Natural killer cell treated with Interleukin-12 subunit alpha and Interleukin-12 subunit beta and Interleukin-15 and Interleukin-18, amount 100 ng/mL, for 72 hours (primary cell): ENCODE measurements around the gene PGAM2. TPM values are rescaled to one million over a fixed set of nuclear protein-coding genes. Genes with fewer than 3 reads are reported as not detected.

Experiments used
- ATAC-seq, 2 donors: fragments of 150-1000 bp; cut with Tn5 transposase in 1 of 2; sonication (Bioruptor Pico), chemical (Tn5 transposase) in 1 of 2; 2 replicates each; pipeline ENCODE4 v1.10.0; 2021
- DNase-seq: peaks from one replicate; pipeline ENCODE4 v3.0.0; 2022; ENCODE audit warnings: low spot score
- H3K27ac Mint-ChIP-seq, 2 donors: 1 replicate in 1 of 2; 2 replicates in 1 of 2; pipeline ENCODE4 v1.8.0; 2022; ENCODE audit warnings: mixed read lengths in 2 of 2, mild to moderate bottlenecking in 1 of 2, moderate library complexity in 1 of 2
- H3K27me3 Mint-ChIP-seq, 2 donors: 1 replicate in 1 of 2; 2 replicates in 1 of 2; pipeline ENCODE4 v1.8.0; 2022; ENCODE audit warnings: mixed read lengths in 2 of 2
- H3K36me3 Mint-ChIP-seq: one replicate; pipeline ENCODE4 v1.8.0; 2022; ENCODE audit warnings: mixed read lengths
- H3K4me1 Mint-ChIP-seq, 2 donors: 1 replicate in 1 of 2; 2 replicates in 1 of 2; pipeline ENCODE4 v1.8.0; 2022; ENCODE audit warnings: low read depth in 2 of 2, mixed read lengths in 2 of 2, mild to moderate bottlenecking in 1 of 2
- H3K4me3 Mint-ChIP-seq: one replicate; pipeline ENCODE4 v1.8.0; 2022; ENCODE audit warnings: mixed read lengths
- H3K9me3 Mint-ChIP-seq: 2 replicates; pipeline ENCODE4 v1.8.0; 2022; ENCODE audit warnings: mixed read lengths
- total RNA-seq, 2 donors: library from RNA; stranded (reverse); gene quantifications; one replicate each; pipeline ENCODE4 v1.2.3, GENCODE V29; 2022

Gene PGAM2
- total RNA-seq, 2 donors from 2014 or later = not detected

DNA sequence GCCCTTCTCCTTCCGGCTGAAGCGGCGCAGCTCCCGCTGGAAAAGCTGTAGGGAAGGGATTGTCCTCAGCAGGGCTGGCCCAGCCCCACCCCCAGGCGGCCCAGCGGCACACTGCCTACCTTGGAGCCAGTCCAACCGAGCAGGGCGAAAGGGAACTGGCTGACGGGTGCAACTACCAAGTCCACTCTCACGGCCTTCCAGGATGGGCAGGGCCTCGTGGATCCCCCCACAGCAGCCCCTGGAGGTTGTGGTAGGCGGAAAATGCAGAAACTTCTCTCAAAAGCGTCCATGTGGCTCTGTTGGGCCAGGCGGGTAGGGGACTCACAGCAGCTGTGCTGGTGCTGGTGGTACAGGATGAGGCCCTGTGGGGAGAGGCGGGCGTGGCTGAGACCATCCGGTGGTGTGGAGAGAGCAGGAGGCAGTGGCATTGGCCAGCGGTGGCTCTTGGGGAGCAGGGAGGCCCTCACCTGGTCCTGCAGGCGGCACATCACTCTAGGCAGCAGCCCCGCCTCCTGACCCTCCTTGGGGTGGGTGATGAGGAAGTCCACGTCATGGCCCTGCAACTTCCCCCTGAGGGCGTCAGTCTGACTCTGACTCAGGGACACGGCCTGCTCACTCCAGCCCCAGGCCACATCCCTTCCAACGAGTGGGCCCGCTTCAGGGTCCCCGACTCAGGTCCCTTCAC, 8.4 kb upstream of the PGAM2 start:
- H3K4me1 Mint-ChIP-seq = peaks cover 21 to 24% of the 10 kb centered on the region in 2 donors
- ATAC-seq (peak; percentile 97 to 99), DNase-seq (peak; percentile 91)
- H3K4me3 Mint-ChIP-seq = peak overlapping the region; percentile 42
- H3K27ac Mint-ChIP-seq = peak overlapping the region; percentile 84 to 86
- H3K9me3 Mint-ChIP-seq = no peaks in the 10 kb centered on the region
- H3K27me3 Mint-ChIP-seq = no peaks in the 10 kb centered on the region
- H3K36me3 Mint-ChIP-seq = peaks cover 7% of the 10 kb centered on the region

DNA sequence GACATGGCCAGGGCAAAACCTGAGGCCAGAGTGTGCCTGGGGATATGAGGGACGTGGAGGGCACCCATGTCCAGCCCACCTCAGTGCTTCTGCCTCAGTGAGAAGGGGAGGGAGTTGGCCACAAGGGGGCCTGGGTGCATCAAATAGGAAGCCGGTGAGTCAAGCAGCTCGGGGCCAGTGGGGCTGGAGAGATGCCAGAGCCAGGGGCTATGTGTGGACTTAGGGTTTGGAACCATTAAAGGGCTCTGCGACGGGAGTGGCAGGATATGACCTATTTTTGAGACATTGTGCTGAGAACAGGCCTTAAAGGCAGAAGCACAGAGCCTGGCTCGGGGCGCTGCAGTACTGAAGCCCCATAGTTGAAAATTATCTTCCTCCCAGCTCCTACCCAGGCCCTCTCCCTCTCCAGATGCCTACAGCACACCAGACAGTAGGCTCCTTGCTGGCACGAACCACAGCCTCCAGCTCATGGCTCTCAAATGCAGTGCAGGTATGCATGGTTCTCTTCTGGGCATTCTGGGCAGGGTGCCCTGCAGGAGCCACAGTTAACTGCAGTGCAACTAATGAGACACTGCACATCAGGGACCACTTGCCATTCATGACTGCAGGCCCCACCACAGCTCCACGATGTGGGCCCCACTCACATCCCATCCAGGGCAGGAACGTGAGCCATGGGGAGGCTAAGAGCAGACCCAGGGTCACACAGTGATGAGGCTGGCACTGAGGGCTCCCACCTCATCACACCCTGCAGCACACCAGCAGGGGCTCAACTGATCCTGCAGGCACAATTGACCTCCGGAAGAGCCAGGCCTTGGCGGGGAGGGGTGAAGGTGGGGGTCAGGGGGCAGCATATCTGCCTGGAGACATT, 7.2 kb upstream of the PGAM2 start:
- Mint-ChIP-seq H3K4me3 (no peak overlapping the region), H3K4me1 (peaks cover 18 to 19% of the 10 kb centered on the region in 2 donors), H3K27ac (peak overlapping the region; percentile 37 to 86), H3K27me3 (no peaks in the 10 kb centered on the region), H3K9me3 (no peaks in the 10 kb centered on the region), H3K36me3 (peaks cover 2% of the 10 kb centered on the region)
- ATAC-seq (peak in 1 of 2 donors; percentile 46), DNase-seq (no peak)

DNA sequence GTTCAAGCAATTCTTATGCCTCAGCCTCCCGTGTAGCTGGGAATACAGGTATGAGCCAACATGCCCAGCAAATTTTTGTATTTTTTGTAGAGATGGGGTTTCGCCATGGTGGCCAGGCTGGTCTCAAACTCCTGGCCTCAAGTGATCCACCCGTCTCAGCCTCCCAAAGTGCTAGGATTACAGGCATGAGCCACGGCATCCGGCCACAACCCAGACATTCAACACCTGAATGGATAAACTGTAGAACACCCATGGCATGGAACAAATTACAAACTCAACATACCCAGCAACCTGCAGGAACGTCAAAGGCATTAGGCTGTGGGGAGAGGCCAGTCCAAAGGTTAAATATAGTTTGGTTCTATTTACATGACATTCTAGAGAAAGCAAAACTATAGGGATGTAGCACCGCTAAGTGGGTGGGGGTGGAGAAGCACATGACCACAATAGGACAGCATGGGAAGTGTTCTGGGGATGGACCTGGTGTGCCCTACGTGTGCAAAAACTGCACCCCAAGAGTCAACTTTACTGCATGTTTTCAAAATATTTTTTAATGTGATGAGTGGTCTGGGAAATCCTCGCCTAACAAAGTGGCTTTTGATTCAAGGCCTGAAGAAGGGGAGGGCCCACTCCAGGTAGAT, 6.5 kb upstream of the PGAM2 start:
- ATAC-seq (no peak), DNase-seq (no peak)
- Mint-ChIP-seq H3K4me3 (no peak overlapping the region), H3K4me1 (peaks cover 14 to 18% of the 10 kb centered on the region in 2 donors), H3K27ac (peak overlapping the region; percentile 37 to 86), H3K36me3 (no peaks in the 10 kb centered on the region), H3K27me3 (no peaks in the 10 kb centered on the region), H3K9me3 (no peaks in the 10 kb centered on the region)

DNA sequence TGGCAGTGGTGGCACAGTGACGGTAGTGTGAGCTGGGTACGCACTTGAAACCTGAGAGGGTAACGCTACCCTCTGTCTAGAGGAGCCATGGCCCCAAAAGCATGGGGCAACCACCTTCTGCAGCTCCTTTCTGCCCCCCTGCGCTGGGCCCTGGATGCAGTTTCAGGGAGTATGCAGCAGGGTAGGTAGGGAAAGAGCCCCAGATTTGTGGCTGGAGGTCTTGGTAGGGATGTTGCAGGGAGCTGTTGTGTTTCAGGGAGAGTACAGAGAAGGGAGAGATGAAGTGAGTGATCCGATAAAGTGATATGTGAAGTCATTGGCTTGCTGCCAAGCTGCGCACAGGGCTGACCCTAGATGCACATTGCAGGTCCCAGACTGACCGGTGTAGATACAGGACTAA, 2.7 kb upstream of the PGAM2 start:
- peaks cover 12 to 16% of the 10 kb centered on the region in 2 donors for H3K4me1 Mint-ChIP-seq
- peak overlapping the region; percentile 27 to 73 for H3K27ac Mint-ChIP-seq
- ATAC-seq (no peak), DNase-seq (no peak)
- H3K27me3 Mint-ChIP-seq = no peaks in the 10 kb centered on the region
- no peaks in the 10 kb centered on the region for H3K9me3 Mint-ChIP-seq
- H3K4me3 Mint-ChIP-seq = no peak overlapping the region
- no peaks in the 10 kb centered on the region for H3K36me3 Mint-ChIP-seq

DNA sequence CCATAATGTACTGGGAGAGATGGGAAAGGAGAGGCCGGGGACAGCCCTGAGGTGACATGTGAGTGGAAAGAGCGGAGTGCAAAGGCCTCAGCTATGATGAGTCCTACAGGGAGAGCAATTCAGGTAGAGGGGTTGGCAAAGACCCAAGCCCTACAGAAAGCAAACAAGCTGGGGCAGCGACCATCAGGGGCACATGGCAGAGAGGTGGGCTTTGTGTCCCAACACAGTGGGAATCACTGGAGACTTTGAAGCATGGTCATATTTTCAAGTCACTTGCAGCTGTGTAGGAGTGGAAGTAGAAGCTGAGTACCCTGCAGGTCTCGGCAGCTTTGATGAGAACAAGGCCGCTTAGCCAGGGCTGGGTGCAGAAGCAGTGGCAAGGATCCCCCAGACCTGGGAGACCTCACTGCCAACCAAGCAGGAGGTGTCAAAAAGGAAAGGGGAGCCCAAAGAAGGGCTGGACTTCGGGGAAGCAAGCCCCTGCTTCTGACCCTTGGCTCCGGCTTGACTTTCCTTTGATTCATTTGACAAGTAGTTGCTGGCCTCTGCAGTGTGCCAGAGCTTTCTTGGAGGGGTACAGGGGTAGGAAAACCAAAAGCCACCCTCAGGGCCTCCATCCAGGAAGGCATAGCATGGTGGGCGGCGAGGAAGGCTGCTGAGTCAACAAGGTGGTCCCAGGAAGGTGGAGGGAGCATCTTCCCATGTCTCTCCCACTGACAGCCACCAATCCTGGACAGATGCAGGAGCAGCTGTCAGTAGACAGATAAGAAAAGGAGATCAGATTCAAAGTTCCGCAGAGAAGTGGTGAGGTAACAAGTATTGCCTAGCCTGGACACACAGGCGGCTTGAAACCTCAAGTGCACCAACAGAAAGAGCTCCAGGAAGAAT, 1.9 kb upstream of the PGAM2 start:
- peak overlapping the region in 1 of 2 donors; percentile 27 for H3K27ac Mint-ChIP-seq
- ATAC-seq (no peak), DNase-seq (peak; percentile 51)
- no peaks in the 10 kb centered on the region for H3K36me3 Mint-ChIP-seq
- no peaks in the 10 kb centered on the region for H3K27me3 Mint-ChIP-seq
- peaks cover 12 to 16% of the 10 kb centered on the region in 2 donors for H3K4me1 Mint-ChIP-seq
- H3K9me3 Mint-ChIP-seq = no peaks in the 10 kb centered on the region
- no peak overlapping the region for H3K4me3 Mint-ChIP-seq

DNA sequence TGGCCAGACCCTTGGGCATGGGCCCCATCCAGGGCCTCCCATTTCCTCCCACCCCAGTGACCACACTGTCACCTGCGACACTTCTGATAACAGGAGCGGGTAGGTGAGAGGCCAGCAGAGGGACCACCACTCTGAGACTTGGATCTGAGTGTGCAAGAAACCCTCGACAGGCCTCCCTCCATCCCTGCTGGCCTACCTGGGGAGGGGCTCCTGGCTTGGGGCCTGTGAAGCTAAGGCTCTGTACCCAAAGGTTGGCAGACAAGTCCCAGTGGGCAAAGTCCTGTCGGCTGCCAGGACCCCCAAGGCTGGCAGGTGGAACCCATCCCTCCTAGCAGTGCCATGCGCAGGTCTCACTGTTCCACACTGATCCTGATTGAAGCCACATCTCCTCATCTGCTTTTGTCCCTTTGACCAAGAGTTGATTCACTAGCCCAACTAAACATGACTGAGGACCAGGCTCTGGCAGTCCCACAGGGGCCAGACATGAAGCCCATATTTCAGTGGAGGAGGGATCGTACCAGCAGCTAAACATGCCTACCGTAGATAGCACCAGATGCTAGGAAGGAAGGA, 1.2 kb upstream of the PGAM2 start:
- Mint-ChIP-seq H3K36me3 (no peaks in the 10 kb centered on the region), H3K27me3 (no peaks in the 10 kb centered on the region), H3K4me3 (no peak overlapping the region), H3K27ac (peak overlapping the region in 1 of 2 donors; percentile 27), H3K9me3 (no peaks in the 10 kb centered on the region), H3K4me1 (peaks cover 12 to 13% of the 10 kb centered on the region in 2 donors)
- peak; percentile 46 for DNase-seq
- ATAC-seq = peak in 1 of 2 donors; percentile 15

DNA sequence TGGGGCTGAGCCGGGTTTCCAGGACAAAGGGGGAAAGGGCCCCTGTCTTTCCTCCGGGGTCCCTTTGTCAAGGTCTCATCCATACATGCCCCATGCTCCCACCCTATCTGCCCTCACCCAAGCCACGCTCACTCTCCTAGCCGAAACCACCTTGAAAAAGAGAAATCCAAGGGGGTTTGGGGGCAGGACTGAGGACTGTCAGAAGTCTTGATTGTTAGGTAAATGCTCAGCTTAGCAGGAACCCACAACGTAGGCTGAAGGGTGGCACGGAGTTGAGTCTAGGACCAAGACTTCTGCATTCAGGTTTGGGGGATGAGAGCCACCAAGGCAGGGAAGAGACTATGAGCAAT, 719 bp upstream of the PGAM2 start:
- Mint-ChIP-seq H3K4me3 (no peak overlapping the region), H3K4me1 (peaks cover 12 to 13% of the 10 kb centered on the region in 2 donors), H3K9me3 (no peaks in the 10 kb centered on the region), H3K36me3 (no peaks in the 10 kb centered on the region), H3K27me3 (no peaks in the 10 kb centered on the region), H3K27ac (peak overlapping the region in 1 of 2 donors; percentile 31)
- no peak for DNase-seq
- peak in 1 of 2 donors; percentile 15 for ATAC-seq

DNA sequence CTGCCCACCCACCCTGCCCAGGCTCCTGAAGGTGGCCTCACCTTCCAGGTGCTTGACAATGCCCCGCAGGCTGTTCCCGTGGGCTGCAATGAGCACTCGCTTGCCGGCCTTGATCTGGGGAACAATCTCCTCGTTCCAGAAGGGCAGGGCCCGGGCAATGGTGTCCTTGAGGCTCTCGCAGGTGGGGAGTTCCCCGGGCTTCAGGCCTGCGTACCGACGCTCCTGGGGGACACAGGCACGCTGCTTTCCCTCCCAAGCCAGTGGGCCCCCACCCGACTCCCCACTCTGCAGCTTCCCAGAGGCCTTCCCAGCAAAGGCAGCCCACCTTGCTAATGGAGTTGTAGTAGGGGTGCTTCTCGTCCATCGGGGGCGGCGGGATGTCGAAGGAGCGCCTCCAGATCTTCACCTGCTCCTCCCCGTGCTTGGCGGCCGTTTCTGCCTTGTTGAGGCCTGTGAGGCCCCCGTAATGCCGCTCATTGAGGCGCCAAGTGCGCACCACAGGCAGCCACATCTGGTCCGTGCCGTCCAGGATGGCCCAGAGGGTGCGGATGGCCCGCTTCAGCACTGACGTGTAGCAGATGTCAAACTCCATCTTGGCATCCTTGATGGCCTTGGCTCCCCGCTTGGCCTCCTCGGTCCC, 456 bp downstream of the PGAM2 start:
- H3K27ac Mint-ChIP-seq = no peak overlapping the region
- no peak overlapping the region for H3K4me3 Mint-ChIP-seq

DNA sequence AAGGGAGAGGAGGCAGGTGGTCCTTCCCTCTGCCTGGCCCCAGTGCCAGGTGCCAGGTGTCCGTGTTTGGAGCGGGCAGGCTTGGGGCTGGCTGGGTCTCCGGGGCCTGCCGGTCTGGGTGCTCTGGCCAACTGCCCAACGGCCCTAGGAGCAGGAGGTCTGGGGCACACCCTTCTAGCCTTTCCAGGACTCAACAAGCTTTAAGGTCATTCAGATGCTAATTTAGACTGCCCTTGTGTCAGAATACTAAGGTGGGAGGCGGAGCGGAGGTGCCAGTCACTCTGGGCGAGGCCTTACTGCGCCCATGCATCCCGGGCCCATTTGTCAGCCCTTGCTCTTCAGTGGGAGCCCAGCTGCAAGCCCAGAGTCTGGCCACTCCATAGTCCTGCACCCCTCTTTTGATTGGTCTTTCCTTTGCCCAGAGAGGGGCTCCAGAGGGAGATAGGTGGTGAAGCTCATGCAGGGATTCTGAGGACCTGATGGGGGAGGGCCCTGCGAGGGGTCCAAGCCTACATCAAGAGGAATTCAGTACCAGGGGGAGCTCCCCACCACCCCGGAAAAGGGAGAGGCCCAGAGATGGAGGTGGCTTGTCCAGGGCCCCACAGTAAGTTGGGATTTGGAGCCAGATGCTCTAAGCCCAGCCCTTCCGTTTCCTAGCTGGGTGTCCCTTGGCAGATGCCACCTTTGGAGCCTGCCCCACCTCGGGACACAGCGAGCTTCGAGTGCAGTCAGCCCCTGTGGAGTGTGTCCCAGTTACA, 1.3 kb downstream of the PGAM2 start:
- no peaks in the 10 kb centered on the region for H3K36me3 Mint-ChIP-seq

More for the DNA sequence above, 456 bp downstream of the PGAM2 start:
- no peaks in the 10 kb centered on the region for H3K27me3 Mint-ChIP-seq
- ATAC-seq = no peak
- H3K4me1 Mint-ChIP-seq = peaks cover 12 to 13% of the 10 kb centered on the region in 2 donors
- peak; percentile 58 for DNase-seq
- H3K9me3 Mint-ChIP-seq = no peaks in the 10 kb centered on the region
- H3K36me3 Mint-ChIP-seq = no peaks in the 10 kb centered on the region

DNA sequence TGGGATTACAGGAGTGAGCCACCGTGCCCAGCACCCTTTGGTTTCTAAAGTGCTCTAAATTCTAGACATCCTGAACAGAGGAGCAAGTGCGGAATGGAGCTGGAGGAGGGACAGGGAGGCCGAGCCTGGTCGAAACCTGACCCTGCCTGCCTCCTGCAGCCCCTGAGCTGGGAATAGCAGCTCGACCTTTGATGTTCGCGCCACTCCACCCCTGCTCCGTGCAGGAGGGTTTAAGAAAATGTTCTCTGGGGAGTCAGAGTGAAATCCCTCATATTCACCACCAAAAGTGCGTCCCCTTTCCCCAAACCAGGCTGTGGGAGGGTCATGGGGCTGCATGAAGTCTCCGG, 1.8 kb downstream of the PGAM2 start:
- H3K27ac Mint-ChIP-seq = no peak overlapping the region
- DNase-seq = peak; percentile 53
- peaks cover 11 to 15% of the 10 kb centered on the region in 2 donors for H3K4me1 Mint-ChIP-seq
- H3K36me3 Mint-ChIP-seq = no peaks in the 10 kb centered on the region
- H3K27me3 Mint-ChIP-seq = no peaks in the 10 kb centered on the region
- H3K9me3 Mint-ChIP-seq = no peaks in the 10 kb centered on the region
- ATAC-seq = no peak
- no peak overlapping the region for H3K4me3 Mint-ChIP-seq

More for the DNA sequence above, 1.3 kb downstream of the PGAM2 start:
- Mint-ChIP-seq H3K27me3 (no peaks in the 10 kb centered on the region), H3K27ac (no peak overlapping the region), H3K4me3 (no peak overlapping the region), H3K4me1 (peaks cover 12 to 13% of the 10 kb centered on the region in 2 donors), H3K9me3 (no peaks in the 10 kb centered on the region)
- ATAC-seq (no peak), DNase-seq (peak; percentile 34)

DNA sequence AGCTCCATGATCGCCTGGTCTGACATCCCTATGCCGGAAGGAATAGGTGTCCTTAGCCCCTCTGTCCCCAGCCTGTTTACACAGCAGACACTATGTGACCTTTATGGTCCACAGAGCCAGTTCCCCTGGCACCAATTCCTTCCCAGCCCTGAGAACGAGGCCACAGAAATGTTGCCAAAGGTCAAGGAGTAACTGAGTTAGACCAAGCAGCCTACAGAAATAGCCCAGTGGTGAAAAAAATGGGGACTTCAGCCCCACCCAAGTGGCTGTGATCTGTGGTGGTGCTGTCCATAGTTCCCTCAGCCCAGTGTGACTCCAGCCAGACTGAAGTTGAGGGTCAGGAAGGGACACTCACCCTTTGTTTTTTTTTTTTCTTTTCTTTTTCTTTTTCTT, 2.5 kb downstream of the PGAM2 start:
- no peak for ATAC-seq
- Mint-ChIP-seq H3K27ac (no peak overlapping the region), H3K27me3 (no peaks in the 10 kb centered on the region), H3K4me1 (peaks cover 6 to 12% of the 10 kb centered on the region in 2 donors), H3K9me3 (no peaks in the 10 kb centered on the region), H3K36me3 (no peaks in the 10 kb centered on the region), H3K4me3 (no peak overlapping the region)
- DNase-seq = peak; percentile 44
